Stimulated activated naive CD4-positive, alpha-beta T cell treated with Interleukin-2 at 50 U/mL for 16 hours (primary cell): ENCODE data around the gene ABR.
"Not testable (repeated sequence)": the region's sequence is repeated elsewhere in the genome, so short reads cannot be mapped to it uniquely, and the experiment has no call there.

Source experiments
- DNase-seq: peaks from one replicate; lab custom pipeline; 2025; lab: John Stamatoyannopoulos, UW

Gene ABR

GRCh38 chr17:1173432-1174262 is 6.1 kb downstream of the ABR start:
- no peak for DNase-seq

- DNase-seq = no peak
Observed at GRCh38 chr17:1171953-1172352, 7.8 kb downstream of the ABR start.

DNA sequence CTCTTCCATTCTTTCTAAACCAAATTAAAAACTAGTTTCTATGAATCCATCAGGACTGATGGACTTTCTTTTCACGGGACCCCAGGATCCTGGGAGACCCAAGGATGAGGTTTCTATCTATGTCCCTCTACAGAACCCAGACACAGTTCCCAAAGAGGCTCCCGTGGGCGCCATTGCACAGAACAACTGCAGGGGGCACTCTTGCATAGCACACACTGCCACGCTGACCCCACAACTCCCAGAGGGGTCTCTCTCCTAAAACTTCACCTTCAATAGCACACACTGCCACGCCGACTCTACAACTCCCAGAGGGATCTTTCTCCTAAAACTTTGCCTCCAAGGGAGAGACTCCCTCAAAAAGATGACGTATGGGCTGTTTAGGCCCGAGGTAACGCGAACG is 9.0 kb downstream of the ABR start:
- no peak for DNase-seq

GRCh38 chr17:1169929-1170312 is 9.9 kb downstream of the ABR start:
- no peak for DNase-seq

GRCh38 chr17:1169221-1169928 is 10.4 kb downstream of the ABR start:
- DNase-seq = no peak

DNA sequence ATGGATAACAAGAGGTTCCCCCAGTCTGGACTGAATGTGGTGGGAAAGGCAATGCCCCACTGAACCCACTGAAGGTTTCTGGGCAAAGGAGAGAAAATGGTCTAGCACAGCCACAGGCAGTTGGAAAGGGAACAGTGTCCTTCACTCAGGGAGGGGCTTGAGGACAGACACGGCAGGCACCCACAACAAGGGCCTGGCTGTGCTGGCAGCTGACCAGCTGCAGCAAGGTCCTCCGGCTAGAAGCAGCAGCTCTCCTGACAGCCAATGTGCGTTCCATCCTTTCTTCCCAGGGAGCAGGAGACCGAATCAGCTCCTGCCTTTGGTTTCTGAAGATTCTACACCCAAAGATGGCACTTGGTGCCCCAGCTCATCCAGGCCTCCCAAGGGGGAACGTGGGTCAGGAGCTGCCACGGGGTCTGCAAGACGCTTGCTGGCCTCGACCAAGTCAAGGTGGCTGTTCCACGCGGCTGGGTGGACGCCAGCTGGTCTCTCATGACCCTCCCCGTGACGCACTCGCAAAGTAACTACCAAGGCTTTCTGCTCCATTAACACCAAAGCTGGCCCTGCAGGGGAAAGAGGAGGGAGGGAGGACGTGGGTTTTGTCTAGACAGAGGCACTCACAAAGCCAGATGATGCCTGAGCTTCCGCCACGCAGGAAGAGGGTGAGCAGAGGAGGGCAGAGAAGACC is 11.1 kb downstream of the ABR start:
- no peak for DNase-seq

DNA sequence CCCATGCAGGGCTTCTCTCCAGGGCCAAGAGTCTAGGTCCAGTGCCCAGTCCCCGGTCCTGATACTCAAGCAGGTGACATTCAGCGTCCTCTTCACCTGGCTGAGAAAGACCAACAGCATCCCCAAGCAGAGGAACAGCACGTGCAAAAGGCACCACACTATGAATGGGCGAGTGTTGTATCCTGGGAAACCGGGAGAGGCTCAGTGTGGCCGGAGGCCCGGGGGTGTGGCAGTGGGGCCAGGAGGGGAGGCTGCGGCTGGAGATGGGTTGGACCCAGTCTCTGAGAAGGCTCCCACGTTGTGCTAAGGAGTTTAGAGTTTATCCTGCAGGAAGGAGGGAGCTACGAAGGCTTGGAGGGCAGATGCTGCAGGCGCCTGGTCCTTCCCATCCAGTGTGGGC is 13.5 kb downstream of the ABR start:
- no peak for DNase-seq

DNA sequence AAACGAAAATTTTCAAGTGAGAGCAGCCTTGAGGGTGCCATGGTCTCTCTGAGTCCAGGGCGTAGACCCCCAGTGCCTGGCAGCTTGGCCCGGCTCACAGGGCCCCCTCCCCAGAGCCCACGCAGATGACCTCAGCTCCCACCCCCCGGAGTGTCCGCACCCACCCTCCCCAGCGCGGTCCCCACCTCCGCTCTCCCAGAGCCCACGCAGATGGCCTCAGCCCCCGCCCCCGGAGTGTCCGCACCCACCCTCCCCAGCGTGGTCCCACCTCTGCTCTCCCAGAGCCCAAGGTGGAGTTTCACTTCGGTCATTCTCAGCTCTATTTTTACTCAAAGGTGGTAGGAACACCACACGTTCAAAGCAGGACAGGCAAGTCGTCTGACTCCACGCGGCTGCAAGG is 13.9 kb downstream of the ABR start:
- no peak for DNase-seq

DNA sequence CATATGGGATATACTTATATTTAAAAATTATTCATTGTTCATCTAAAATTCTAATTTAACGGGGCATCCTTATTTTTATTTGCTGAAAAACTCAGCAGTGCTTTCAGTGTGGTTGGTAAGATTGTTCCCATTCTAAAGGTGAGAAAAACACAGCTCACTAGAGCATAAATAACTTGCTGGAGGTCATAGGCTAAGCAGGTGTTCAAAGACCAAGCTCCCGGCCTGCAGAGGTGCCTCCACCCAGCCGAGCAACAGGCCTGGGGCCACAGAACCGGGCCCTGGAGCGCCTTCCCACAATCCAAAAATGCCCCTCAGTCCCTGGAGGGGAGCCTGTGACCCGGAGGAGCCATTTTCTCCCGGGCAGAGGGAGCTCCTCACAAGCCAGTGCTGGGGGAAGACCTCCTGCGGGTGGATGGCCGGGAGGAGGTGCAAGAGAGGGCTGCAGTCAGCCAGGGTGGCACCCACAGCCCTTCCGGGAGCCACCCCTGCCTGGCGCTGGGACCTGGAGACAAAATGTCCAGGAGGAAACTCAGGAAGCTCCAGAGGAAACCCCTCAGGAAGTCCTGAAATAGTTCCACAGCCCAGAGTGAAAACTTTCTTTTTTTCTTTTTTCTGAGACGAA is 14.7 kb downstream of the ABR start:
- DNase-seq = no peak

DNA sequence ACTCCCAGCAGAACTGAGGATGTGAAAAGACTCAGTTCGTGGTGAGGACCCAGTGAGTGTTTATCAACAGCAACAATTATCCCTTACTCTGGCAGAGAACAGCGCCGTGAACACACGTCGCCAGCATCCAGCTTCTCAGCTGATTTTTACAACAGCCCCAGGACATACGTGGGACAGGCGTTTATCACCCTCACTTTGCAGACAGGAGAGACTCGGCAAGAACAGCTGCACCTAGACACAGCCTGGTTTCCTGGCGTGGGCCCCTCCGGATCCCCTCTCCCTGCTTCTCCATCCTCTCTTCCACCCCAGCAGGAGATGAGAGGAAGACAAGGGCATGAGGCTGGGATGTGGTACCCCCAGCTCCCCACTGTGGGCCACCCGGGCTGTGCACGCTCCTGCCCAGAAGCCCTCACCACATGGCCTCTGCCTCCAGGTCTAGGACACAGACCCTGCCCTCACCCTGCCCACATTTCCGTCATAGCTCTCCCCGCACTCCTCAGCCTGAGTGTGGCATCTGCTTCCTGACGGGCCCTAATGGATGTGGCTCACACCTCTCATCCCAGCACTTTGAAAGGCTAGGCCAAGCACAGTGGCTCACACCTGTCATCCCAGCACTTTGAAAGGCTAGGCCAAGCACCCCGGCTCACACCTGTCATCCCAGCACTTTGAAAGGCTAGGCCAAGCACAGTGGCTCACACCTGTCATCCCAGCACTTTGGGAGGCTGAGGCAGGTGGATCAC is 17.5 kb downstream of the ABR start:
- no peak for DNase-seq

DNA sequence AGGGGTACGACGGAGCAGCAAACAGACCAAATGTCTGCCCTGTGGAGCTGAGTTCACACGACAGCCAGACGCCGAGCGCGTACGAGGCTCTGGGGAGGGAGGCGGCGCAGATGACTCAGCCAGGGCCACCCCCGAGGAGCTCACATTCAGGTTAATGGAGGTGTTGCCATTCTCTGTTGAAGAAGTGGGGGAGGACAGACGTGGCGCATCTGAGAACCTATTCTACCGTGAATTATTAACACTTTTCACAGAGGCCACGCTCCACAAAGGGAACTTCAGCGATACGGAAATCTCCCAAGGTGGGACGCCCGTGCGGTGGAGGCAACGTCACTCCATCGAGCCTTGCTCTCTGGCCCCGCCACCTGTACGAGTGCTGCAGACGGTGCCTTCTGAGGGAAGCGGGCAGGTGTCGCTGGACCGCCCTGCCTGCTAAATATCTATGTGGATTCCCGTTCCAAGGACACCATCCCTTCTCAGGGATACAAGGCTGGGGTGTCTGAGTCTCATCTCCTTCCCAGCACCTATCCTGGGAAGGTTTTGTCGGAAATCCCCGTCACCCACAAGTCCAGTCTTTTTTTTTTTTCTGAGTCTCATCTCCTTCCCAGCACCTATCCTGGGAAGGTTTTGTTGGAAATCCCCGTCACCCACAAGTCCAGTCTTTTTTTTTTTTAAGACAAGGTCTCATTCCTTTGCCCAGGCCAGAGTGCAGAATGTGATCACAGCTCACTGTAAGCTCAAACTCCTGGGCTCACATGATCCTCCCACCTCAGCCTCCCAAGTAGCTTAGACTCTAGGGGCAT is 19.0 kb downstream of the ABR start:
- DNase-seq = no peak

- no peak for DNase-seq
Observed at GRCh38 chr17:1159431-1160180, 20.2 kb downstream of the ABR start.

DNA sequence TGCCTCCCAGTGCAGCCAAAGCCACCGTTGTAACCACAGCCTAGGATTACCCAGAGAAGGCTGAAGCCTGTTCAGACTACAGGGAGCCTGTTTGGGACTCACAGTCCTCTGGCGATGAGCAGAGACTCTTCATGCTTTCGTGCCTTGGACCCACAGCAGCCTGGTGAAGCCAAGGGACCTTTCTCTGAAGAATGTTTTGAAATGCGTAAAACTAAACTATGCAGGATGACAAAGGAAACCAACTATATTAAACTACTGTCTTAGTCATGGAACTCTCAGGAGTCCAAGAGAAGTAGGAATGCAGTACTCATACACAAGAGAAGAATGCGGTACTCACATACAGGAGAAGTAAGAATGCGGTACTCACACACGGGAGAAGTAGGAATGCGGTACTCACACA is 20.9 kb downstream of the ABR start:
- no peak for DNase-seq

DNA sequence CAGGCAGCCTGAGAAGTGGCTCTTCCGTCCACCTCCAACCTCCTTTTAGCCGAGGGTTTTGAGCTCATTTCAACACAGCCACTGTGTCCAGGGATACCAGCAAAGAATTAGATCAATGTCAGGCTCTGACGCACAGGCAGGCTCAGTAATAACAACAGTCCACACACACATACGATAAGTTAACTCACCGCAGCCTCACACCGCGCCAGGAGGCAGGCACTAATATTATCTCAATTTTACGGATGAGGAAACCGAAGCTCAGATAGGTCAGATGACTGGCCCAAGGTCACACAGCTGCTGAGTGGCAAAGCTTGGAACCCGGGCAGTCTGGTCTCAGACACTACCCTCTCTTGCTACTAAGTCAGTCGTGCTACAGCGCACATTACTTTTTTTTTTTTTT is 22.9 kb downstream of the ABR start:
- DNase-seq = no peak

DNA sequence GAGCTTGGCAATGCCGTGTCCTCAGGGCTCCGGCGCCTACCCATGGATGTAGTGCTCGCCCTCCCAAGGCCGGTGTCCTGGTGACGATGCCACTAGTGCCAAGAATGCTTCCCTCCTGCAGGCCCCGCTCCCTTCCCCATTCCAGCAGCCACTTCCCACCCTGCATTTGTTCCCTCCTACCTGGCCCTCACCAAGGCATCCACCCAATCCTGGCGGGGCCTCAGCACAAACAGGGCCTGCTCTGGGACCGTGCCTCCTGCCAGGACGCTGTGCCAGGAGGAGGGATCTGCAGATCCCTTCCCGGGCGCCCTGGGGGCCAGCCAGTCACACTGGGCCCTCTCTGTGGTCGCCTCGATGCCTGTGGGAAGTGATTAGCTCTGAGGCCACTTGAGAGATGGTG is 25.1 kb downstream of the ABR start:
- no peak for DNase-seq

GRCh38 chr17:1153795-1154546 is 25.8 kb downstream of the ABR start:
- DNase-seq = no peak

- not testable (repeated sequence) for DNase-seq
Observed at GRCh38 chr17:1152582-1152981, 27.2 kb downstream of the ABR start.

DNA sequence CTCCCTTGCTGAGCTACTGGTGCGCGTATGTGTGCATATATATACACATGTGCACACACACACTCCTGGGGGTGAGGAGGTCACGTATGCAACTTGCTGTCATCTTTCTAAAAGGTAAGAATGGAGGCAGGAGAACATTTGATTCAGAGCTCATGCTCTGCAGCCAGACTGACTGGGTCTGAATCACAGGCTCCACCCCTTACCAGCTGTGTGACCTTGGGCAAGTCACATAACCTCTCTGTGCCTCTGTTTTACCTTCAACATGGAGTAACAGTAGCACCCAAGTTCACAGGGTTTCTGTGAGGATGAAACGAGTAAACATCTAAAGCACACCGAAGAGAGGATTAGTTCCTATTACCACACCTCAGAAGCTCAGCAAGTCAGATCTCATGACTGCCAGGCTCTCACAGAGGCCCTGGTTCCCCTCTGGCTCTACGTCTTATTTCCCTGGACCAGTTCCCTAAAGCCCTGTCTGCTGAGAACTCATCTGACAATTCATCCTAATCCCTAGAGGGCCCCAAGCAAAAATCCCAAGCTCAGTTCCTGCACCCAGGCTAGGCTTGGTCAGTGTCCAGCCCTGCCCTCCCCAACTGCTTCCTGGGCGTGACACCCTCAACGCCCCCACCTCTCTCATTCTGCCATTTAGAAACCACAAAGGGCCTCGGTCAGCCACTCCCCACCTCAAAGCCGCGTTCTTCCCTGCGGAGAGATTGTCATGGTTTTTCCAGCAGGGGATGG is 28.7 kb downstream of the ABR start:
- no peak for DNase-seq

DNA sequence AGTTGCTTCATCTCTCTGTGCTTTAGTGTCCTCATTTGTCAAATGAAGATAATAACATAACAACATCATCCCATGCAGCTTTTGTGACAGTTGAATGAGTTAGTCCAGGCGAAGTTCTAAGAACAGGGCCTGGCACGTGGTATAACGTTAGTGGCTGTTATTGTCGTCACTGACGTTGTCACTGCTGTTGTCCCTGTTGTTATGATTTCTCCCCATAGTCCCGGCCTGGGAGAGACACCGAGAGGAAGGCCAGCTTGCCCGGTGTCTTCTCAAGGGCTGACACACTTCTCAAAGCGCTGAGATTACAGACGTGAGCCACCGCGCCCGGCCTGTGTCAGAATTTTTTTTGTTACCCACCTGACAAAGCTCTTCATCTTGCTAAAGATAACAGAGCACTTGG is 29.9 kb downstream of the ABR start:
- no peak for DNase-seq
